ENCODE measurements around the gene OR7G2.
"Not testable (repeated sequence)": the region's sequence is repeated elsewhere in the genome, so short reads cannot be mapped to it uniquely, and the experiment has no call there.

Gene OR7G2

GRCh38 chr19:9071720-9072119, 35.6 kb downstream of the OR7G2 start:
- DNase-seq = not testable (repeated sequence)

GRCh38 chr19:9070066-9070465, 37.2 kb downstream of the OR7G2 start:
- DNase-seq = no peak

GRCh38 chr19:9065457-9066014, 41.7 kb downstream of the OR7G2 start:
- DNase-seq = no peak

GRCh38 chr19:9061879-9062278, 45.4 kb downstream of the OR7G2 start:
- no peak for DNase-seq

- no peak for DNase-seq
Measured at GRCh38 chr19:9060564-9061340, 46.5 kb downstream of the OR7G2 start.

- DNase-seq = no peak
Measured at GRCh38 chr19:9058905-9059667, 48.2 kb downstream of the OR7G2 start.

GRCh38 chr19:9057505-9058258, 49.6 kb downstream of the OR7G2 start:
- DNase-seq = no peak

- not testable (repeated sequence) for DNase-seq
Measured at GRCh38 chr19:9056131-9056530, 51.1 kb downstream of the OR7G2 start.

- no peak for DNase-seq
Measured at GRCh38 chr19:9054765-9055164, 52.5 kb downstream of the OR7G2 start.

GRCh38 chr19:9054207-9054606, 53.1 kb downstream of the OR7G2 start:
- DNase-seq = no peak

- DNase-seq = not testable (repeated sequence)
Measured at GRCh38 chr19:9053674-9054073, 53.6 kb downstream of the OR7G2 start.

- no peak for DNase-seq
Measured at GRCh38 chr19:9052894-9053293, 54.4 kb downstream of the OR7G2 start.
